GM23338 (cell line): ENCODE data around the gene FANK1.

Source experiments
- CREB1 ChIP-seq: fragments of 250-450 bp; sonication (Bioruptor Pico); IDR thresholded peaks from 2 replicates; pipeline ENCODE4 v1.5.0; 2020; ENCODE audit warnings: low read depth, mild to moderate bottlenecking, moderate library complexity
- ETS1 ChIP-seq: IDR thresholded peaks from 2 replicates; pipeline ENCODE4 v1.6.1; 2016; ENCODE audit warnings: antibody characterized with exemption
- EZH2 ChIP-seq: fragments of 200-600 bp; sonication (generic); IDR thresholded peaks from one replicate; pipeline ENCODE4 v1.8.0; 2017; ENCODE audit warnings: antibody characterized with exemption, mild to moderate bottlenecking, low read depth; ENCODE audit not compliant: unreplicated experiment
- EZH2phosphoT487 ChIP-seq: fragments of 200-600 bp; sonication (generic); IDR thresholded peaks from one replicate; pipeline ENCODE4 v1.8.1; 2018; ENCODE audit warnings: antibody characterized with exemption; ENCODE audit not compliant: unreplicated experiment
- JUNB ChIP-seq: IDR thresholded peaks from one replicate; pipeline ENCODE4 v1.6.1; 2016; ENCODE audit warnings: antibody characterized with exemption; ENCODE audit not compliant: unreplicated experiment
- NANOG ChIP-seq: IDR thresholded peaks from 2 replicates; pipeline ENCODE4 v1.6.1; 2016; ENCODE audit warnings: antibody characterized with exemption, borderline replicate concordance
- POLR2AphosphoS5 ChIP-seq: IDR thresholded peaks from 2 replicates; pipeline ENCODE4 v1.6.1; 2016; ENCODE audit warnings: antibody characterized with exemption, low read depth
- STAT1 ChIP-seq: IDR thresholded peaks from one replicate; pipeline ENCODE4 v1.6.1; 2016; ENCODE audit warnings: antibody characterized with exemption; ENCODE audit not compliant: unreplicated experiment
- ZNF114 ChIP-seq: fragments of 250-450 bp; sonication (Bioruptor Pico); IDR thresholded peaks from 2 replicates; pipeline ENCODE4 v1.5.0; 2020; ENCODE audit warnings: mild to moderate bottlenecking, moderate library complexity
- TF ChIP-seq, protein P1 (sequence below): IDR thresholded peaks from one replicate; pipeline ENCODE4 v1.6.1; 2018; ENCODE audit warnings: antibody characterized with exemption; ENCODE audit not compliant: unreplicated experiment
- TF ChIP-seq, protein P2 (sequence below), 2 experiments: fragments of 200-600 bp in 1 of 2; sonication (generic) in 1 of 2; conservative IDR thresholded peaks; 2 replicates each; pipeline versions ENCODE4 v1.5.1 to v1.6.1; 2016 to 2017; ENCODE audit warnings: antibody characterized with exemption in 2 of 2, low read depth in 2 of 2, mild to moderate bottlenecking in 2 of 2, moderate library complexity in 1 of 2
- TF ChIP-seq, protein P3 (sequence below): fragments of 250-450 bp; sonication (Bioruptor Pico); IDR thresholded peaks from 2 replicates; pipeline ENCODE4 v1.5.0; 2020; ENCODE audit warnings: mild to moderate bottlenecking, moderate library complexity

DNA sequence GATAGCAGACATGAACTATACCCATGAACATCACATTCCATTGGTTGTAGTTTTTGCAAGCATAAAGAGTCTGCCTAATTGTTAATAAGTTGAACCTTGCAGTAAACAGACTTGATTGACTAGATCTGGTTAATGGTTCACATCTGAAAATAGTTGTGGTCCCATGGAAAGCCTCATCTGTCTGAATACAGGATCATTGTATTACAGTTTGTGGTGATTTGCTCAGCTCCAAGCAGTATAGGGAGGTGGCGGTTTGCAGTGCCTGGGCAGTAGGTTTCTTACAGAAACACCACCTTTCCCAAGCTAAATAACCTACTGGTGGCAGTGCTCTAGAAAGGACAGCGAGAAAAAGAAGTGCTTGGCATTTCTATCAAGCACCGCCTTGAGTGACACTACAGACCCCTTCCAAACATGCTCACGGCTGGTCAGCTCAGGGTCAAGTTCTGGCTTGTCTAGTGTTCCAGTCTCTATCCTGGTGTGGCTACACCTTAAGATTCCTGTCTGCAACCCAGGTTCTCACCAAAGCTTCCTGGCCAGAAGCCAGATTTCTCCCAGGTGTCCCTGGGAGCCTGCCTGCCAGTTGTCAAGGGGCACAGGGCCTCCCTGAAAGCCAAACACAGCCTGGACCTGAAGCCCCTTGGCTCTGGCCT, 119.9 kb downstream of the FANK1 start:
- TF ChIP-seq, protein P1, sequence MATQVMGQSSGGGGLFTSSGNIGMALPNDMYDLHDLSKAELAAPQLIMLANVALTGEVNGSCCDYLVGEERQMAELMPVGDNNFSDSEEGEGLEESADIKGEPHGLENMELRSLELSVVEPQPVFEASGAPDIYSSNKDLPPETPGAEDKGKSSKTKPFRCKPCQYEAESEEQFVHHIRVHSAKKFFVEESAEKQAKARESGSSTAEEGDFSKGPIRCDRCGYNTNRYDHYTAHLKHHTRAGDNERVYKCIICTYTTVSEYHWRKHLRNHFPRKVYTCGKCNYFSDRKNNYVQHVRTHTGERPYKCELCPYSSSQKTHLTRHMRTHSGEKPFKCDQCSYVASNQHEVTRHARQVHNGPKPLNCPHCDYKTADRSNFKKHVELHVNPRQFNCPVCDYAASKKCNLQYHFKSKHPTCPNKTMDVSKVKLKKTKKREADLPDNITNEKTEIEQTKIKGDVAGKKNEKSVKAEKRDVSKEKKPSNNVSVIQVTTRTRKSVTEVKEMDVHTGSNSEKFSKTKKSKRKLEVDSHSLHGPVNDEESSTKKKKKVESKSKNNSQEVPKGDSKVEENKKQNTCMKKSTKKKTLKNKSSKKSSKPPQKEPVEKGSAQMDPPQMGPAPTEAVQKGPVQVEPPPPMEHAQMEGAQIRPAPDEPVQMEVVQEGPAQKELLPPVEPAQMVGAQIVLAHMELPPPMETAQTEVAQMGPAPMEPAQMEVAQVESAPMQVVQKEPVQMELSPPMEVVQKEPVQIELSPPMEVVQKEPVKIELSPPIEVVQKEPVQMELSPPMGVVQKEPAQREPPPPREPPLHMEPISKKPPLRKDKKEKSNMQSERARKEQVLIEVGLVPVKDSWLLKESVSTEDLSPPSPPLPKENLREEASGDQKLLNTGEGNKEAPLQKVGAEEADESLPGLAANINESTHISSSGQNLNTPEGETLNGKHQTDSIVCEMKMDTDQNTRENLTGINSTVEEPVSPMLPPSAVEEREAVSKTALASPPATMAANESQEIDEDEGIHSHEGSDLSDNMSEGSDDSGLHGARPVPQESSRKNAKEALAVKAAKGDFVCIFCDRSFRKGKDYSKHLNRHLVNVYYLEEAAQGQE, result no peak
- TF ChIP-seq, protein P2, sequence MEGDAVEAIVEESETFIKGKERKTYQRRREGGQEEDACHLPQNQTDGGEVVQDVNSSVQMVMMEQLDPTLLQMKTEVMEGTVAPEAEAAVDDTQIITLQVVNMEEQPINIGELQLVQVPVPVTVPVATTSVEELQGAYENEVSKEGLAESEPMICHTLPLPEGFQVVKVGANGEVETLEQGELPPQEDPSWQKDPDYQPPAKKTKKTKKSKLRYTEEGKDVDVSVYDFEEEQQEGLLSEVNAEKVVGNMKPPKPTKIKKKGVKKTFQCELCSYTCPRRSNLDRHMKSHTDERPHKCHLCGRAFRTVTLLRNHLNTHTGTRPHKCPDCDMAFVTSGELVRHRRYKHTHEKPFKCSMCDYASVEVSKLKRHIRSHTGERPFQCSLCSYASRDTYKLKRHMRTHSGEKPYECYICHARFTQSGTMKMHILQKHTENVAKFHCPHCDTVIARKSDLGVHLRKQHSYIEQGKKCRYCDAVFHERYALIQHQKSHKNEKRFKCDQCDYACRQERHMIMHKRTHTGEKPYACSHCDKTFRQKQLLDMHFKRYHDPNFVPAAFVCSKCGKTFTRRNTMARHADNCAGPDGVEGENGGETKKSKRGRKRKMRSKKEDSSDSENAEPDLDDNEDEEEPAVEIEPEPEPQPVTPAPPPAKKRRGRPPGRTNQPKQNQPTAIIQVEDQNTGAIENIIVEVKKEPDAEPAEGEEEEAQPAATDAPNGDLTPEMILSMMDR (conservative IDR thresholded peaks at IDR 0.05; ENCODE audit: low read depth in 2 of 2), result no peak
- TF ChIP-seq EZH2 (no peak), EZH2phosphoT487 (no peak), POLR2AphosphoS5 (no peak), JUNB (no peak), ETS1 (no peak), CREB1 (CRISPR knock-in tag) (no peak), STAT1 (no peak), ZNF114 (CRISPR knock-in tag) (no peak), NANOG (no peak)
- TF ChIP-seq, protein P3, sequence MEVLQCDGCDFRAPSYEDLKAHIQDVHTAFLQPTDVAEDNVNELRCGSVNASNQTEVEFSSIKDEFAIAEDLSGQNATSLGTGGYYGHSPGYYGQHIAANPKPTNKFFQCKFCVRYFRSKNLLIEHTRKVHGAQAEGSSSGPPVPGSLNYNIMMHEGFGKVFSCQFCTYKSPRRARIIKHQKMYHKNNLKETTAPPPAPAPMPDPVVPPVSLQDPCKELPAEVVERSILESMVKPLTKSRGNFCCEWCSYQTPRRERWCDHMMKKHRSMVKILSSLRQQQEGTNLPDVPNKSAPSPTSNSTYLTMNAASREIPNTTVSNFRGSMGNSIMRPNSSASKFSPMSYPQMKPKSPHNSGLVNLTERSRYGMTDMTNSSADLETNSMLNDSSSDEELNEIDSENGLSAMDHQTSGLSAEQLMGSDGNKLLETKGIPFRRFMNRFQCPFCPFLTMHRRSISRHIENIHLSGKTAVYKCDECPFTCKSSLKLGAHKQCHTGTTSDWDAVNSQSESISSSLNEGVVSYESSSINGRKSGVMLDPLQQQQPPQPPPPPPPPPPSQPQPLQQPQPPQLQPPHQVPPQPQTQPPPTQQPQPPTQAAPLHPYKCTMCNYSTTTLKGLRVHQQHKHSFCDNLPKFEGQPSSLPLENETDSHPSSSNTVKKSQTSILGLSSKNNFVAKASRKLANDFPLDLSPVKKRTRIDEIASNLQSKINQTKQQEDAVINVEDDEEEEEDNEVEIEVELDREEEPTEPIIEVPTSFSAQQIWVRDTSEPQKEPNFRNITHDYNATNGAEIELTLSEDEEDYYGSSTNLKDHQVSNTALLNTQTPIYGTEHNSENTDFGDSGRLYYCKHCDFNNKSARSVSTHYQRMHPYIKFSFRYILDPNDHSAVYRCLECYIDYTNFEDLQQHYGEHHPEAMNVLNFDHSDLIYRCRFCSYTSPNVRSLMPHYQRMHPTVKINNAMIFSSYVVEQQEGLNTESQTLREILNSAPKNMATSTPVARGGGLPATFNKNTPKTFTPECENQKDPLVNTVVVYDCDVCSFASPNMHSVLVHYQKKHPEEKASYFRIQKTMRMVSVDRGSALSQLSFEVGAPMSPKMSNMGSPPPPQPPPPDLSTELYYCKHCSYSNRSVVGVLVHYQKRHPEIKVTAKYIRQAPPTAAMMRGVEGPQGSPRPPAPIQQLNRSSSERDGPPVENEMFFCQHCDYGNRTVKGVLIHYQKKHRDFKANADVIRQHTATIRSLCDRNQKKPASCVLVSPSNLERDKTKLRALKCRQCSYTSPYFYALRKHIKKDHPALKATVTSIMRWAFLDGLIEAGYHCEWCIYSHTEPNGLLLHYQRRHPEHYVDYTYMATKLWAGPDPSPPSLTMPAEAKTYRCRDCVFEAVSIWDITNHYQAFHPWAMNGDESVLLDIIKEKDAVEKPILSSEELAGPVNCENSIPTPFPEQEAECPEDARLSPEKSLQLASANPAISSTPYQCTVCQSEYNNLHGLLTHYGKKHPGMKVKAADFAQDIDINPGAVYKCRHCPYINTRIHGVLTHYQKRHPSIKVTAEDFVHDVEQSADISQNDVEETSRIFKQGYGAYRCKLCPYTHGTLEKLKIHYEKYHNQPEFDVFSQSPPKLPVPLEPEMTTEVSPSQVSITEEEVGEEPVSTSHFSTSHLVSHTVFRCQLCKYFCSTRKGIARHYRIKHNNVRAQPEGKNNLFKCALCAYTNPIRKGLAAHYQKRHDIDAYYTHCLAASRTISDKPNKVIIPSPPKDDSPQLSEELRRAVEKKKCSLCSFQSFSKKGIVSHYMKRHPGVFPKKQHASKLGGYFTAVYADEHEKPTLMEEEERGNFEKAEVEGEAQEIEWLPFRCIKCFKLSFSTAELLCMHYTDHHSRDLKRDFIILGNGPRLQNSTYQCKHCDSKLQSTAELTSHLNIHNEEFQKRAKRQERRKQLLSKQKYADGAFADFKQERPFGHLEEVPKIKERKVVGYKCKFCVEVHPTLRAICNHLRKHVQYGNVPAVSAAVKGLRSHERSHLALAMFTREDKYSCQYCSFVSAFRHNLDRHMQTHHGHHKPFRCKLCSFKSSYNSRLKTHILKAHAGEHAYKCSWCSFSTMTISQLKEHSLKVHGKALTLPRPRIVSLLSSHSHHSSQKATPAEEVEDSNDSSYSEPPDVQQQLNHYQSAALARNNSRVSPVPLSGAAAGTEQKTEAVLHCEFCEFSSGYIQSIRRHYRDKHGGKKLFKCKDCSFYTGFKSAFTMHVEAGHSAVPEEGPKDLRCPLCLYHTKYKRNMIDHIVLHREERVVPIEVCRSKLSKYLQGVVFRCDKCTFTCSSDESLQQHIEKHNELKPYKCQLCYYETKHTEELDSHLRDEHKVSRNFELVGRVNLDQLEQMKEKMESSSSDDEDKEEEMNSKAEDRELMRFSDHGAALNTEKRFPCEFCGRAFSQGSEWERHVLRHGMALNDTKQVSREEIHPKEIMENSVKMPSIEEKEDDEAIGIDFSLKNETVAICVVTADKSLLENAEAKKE (CRISPR knock-in tag), result no peak
